DMS53 treated with DMSO at 0.1 percent for 48 hours (cell line): ENCODE measurements around the gene FXYD7.
"Not testable (repeated sequence)": the region's sequence is repeated elsewhere in the genome, so short reads cannot be mapped to it uniquely, and the experiment has no call there.

Experiments
- DNase-seq: peaks from one replicate; lab custom pipeline; 2025; ENCODE audit not compliant: unreplicated experiment; lab: John Stamatoyannopoulos, UW

Gene FXYD7, protein sequence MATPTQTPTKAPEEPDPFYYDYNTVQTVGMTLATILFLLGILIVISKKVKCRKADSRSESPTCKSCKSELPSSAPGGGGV

DNA sequence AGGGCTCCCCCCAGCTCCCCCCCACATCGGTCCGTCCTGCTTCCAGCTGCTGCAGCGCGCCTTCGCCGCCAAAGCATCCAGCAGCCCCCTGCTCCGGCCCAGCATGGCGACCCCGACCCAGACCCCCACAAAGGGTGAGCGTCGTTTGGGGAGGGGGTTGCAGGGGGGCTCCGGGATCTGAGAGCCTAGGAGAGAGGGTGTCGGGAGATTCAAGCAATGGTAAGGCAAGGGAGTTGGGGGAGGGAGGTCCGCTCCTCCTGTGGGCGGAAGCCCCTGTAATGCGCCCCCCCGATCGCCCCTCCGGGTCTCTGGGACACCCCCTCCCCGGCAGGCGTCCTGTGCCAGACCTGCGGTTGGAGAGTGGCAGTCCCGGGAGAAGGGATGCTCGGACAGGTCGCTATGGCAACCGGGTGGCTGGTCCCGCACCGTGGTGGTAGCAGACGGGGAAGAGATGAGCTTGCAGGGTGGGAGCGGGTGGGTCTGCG is at the start of gene FXYD7:
TSS of gene FXYD7 (plus strand) at position 25 of the 485 bp plus-strand sequence. CDS start at position 104, 79 bp downstream.
- DNase-seq = no peak

DNA sequence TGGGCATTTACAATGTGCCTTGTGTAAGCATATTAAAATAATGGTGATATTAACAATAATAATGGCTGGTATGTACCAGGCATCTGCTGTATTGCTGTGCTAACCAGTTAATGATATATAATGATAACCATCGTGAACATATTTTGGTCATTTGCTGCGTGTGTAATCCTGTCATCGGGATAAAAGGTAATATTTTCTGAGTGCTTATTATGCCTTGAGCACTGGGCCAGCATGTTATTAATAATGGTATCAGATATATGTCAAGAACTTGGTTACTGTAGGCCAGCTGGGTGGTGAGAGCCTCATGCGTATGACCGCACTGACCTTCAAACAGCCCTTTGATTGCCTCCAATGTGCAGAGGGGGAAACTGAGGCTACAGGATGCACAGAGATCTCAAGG is 49.6 kb upstream of the FXYD7 start:
- DNase-seq = no peak

DNA sequence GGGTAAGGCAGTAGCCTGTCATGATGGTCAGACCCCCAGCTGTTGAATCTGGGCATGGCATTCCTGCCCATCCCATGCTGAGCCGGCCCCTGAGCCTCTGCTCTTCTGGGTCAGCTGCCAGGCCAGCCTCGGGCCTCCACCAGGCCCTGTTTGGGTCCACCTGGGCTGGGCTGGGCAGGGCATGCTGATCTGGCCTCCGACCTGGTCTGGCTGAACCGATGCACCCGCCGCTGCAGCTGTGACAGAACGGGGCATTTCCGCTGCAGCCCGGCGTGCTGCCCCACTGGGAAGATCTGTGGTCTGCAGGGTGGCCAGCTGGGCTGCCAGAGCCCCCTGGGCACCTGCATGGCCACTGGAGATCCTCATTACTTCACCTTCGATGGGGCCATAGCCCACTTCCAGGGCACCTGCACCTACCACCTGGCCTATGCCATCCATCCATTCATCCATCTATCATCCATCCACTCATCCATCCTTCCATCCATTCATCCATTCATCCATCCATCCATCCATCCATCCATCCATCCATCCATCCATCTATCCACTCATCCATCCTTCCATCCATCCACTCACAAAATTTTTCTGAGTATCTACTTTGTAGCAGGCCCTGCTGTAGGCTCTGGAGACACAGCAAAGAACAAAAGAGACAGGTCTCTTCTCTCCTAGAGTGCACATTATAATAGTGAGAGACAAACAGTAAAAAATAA is 49.0 kb upstream of the FXYD7 start:
- no peak for DNase-seq

DNA sequence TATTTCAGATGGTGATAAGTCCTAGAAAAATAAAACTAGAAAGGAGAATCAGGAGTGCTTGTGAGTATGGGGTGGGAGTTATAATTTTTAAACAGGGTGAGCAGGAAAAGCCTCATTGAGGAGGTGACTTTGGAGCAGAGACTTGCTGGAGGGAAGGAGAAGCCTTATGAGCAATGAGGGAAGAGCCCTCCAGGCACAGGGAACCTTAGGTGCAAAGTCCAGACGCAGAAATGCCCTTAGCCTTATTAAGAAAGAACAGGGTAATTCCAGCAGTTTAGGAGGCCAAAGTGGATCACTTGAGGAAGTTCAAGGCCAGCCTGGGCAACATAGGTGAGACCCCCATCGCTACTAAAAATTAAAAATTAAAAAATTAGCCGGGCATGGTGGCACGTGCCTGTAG is 48.4 kb upstream of the FXYD7 start:
- DNase-seq = no peak

DNA sequence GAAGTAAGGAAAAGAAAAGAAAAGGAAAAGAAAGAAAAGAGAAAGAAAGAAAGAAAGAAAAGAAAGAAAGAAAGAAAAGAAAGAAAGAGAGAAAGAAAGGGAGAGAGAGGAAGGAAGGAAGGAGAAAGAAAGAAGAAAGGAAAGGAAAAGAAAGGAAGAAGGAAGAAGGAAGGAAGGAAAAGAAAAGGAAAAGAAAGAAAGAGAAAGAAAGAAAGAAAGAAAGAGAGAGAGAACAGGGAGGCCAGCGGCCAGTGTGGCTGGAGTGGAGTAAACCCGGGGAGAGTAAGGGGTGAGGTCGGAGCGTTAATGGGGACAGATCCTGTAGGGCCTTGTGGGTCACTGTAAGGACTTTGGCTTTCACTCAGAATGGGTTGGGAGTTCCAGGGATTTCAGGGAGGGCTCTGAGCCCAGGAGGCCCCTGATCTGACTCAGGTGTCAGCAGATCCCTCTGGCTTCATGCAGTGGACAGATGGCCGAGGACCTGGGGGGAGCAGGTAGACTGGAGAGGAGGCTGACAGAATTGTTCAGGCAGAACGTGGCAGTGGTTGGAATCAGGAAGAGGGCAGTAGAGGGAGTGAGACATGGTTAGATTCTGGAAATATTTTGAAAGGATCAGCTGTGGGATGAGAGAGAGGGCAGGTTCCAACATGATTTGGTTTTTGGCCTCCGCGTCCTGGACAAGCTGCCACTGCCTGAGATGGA is 47.2 kb upstream of the FXYD7 start:
- DNase-seq = no peak

DNA sequence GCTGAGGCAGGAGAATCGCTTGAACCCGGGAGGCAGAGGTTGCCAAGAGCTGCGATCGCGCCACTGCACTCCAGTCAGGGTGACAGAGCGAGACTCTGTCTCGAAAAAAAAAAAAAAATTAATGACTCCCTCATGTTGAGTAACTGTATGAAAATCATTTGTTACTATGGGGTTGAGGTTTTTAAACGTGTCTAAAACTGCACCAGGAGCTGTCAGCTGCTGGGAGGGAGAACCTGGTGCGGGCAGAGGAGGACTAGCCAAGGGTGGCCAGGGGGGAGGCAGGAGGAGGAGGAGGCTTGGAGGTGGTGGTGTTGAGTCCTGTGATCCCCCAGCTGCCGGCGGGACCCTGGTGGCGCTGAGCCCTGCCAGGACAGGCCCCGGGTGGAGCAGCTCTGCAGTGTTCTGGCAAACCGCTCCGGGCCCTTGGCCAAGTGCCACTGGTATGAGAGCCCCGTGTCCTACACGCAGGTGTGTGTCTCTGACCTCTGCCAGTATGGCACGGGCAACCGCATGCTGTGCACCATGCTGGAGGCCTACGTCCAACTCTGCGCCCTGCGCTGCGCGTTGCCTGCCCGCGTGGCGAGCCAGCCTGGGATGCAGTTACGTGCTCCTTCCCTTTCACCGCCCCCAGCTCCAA is 44.5 kb upstream of the FXYD7 start:
- no peak for DNase-seq

DNA sequence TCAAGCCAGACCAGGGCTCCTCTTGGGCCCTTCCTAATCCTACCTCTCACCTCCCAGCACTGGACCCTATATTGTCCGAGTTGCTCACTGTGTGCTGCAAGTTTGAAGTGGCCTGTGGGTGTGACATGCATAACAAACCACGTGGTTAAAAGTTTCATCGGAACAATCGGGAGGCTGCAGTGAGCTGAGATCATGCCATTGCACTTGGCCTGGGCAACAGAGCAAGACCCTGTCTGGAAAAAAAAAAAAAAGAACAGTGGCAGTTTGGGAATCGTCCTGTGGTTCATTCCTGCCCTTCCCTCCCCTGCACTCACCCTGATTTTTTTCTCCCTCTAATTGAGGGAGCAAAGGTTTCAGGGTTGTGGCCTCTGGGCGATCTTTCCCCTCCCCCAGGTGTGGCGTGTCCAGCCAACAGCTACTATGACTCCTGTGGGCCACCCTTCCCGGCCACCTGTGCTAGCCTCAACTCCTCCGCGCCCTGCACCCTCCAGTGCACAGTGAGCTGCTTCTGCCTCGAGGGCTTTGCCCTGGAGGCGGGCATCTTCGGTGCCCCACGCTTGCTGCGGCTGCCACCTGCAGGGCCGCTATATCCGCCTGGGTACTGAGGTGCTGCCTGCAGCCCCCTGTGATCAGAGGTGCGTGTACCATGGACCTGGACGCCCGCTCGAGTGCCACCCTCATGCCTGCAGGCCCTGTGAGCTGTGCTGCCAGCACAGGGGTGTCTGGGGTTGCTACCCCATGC is 43.7 kb upstream of the FXYD7 start:
- no peak for DNase-seq

DNA sequence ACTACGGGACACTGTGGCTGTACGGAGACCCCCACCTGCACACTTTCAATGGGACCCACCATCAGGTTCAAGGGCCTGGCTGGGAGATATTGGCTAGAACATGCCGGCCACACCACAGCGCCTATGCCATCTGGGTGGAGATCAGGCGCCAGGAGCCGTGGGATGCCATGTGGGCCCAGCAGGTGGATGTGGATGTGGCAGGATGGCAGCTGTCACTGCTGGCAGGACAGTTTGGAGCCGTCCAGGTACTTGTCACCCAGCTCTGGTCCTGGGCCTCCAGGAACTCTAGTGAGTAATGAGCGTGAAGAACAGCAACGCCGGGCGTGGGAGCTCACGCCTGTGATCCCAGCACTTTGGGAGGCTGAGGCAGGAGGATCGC is 43.2 kb upstream of the FXYD7 start:
- no peak for DNase-seq

DNA sequence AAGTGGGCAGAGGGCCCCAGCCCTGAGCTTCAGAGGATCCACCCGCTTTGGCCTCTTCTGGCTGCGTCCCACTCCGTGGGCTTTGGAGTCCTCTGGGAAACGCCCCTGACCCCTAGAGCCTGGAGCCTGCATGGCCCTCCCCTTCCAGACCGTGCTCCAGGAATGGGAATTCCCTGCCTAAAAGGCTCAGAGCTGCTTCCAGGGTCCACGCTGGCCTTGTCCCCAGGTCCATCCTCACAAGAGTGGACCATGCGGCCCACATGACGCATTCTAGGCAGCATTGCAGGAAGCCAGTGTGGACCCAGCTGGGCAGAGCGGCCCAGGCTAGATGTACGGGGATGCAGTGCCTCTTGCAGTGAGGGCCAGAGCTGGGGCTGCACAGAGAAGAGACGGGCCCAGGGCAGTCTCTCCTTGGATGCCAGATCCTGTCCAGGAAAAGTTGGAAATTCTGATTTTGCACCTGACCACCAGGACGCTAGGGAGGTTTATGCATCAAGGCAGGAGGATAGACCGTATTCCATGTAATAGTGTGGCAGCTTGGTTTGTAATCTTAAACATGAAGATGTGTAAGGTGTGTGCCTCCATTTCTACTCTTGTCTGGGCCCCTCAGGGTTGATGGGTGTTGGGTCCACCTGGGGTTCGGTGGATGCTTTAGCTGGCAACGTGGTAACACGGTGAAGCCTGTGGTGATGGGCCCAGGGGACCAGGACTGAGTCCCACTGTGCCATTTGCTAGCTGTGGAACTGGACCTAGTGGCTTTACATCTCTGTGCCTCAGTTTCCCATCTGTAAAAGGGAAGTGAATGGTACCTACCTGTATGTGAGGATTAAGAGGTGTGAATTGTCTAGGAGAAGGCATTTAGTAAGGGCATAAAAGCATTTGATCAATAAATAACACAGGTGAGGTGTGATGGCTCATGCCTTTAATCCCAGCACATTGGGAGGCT is 42.2 kb upstream of the FXYD7 start:
- DNase-seq = no peak

DNA sequence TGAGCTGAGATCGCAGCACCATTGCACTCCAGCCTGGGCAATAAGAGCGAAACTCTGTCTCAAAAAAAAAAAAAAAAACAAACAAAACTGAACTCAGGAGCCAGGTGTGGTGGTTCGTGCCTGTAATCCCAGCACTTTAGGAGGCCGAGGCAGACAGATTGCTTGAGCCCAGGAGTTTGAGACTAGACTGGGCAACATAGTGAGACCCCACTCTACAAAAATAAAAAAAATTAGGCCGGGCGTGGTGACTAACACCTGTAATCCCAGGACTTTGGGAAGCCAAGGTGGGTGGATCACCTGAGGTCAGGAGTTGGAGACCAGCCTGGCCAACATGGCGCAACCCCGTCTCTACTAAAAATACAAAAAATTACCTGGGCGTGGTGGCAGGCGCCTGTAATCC is 41.1 kb upstream of the FXYD7 start:
- not testable (repeated sequence) for DNase-seq

DNA sequence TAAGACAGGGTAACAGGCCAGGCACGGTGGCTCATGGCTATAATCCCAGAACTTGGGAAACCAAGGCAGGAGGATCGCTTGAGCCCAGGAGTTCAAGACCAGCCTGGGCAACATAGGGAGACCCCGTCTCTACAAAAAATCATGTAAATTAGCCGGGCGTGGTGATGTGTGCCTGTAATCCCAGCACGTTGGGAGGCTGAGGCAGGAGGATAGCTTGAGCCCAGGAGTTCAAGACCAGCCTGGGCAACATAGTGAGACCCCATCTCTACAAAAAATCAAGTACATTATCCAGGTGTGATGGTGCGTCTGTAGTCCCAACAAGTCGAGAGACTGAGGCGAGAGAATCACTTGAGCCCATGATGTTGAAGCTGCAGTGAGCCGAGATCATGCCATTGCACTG is 39.4 kb upstream of the FXYD7 start:
- DNase-seq = not testable (repeated sequence)

DNA sequence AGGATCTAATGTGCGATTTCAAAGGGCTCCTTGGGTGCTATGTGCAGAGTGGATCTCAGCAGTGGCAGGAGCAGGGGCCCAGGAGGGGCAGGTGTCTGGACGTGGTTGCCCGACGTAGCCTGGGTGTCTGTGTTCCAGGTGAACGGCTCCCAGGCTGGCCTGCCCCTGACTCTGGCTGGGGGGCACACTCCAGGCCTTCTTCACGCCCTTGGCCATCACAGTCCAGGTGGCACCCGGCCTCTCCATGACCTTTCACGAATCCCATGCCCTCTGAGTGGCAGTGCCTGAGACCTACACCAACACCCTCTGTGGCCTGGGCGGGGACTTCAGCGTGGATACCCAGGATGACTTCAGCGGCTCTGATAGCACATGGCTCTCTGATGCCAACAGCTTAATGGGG is 38.7 kb upstream of the FXYD7 start:
- DNase-seq = no peak

DNA sequence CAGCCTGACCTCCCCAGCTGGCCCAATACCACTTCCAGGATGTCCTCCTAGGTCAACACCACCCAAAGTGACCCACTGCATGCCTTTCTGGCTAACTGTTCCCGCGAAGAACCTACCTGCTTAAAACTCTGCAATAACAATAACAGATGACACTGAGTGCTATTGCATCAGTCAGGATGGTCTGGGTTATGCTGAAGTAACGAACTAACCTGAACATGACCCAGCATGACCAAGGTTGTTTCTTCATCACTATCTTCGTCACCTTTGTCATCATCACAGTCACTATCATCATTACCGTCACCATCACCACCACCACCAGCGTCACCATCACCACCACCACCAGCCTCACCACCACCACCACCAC is 38.0 kb upstream of the FXYD7 start:
- DNase-seq = no peak

DNA sequence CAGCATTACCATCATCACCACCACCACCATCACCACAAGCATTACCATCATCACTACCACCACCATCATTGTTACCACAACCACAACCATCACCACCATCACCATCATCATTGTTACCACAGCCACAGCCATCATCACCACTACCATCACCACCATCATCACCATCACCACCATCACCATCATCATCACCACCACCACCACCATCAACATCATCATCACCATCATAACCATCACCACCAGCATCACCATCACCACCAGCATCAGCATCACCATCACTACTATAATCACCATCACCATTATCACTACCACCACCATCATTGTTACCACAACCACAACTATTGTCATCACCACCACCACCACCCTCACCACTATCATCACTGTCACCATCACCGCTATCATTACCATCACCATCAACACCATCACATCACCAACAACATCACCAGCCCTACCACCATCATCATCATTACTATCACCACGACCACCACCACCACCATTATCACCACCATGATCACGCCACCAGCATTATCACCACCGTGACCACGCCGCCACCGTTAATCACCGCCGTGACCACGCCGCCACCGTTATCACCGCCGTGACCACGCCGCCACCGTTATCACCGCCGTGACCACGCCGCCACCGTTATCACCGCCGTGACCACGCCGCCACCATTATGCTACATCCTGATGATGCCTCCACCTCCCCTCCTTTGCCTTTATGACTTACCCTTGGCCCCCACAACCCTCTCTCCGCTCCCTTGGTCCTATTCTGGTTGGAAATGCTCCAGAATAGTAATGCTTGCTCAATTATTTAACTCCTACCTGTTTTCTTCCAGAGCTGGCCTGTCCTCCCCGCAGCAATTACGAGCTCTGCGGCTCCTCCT is 37.4 kb upstream of the FXYD7 start:
- DNase-seq = no peak

DNA sequence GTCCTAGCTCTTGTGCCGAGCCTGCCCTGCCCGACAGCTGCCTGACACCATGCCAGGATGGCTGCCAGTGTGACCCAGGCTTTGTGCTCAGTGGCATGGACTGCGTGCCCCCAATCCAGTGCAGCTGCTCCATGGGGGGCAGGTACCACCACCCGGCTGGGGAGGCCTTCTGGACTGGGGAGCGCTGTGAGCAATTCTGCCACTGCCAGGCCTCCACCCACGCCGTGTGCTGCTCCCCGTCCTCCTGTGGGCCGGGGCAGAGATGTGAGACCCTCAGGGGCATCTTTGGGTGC is 36.8 kb upstream of the FXYD7 start:
- DNase-seq = no peak

DNA sequence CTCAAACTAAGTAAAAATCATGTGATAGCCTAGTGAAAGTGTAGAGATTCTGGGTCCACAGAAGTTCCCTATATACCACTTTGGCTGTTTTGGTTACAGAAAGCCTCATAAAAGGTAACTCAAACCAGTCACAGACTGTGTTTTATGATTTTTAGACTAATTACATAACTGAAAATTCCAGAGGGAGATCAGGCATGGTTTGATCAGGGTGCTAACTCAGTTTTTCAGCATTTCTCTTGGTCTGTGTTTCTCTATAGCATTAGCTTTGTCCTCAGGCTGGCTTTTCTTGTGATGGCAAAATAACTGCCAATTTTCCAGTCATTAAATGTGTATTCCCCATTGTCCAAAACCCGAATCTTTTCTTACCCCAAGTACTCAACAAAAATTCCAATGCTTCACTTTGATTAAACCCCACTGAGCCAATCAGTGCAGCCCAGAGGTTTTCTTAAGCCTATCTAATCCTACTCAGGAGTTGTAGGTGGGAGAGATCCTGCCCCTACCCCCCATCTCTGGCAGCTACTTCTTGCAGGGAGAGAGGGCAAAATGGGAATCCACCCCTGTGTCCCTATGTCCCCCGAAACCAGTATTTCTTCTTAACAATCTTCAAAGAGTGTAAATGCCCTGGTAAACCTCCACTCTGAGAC is 36.0 kb upstream of the FXYD7 start:
- no peak for DNase-seq

DNA sequence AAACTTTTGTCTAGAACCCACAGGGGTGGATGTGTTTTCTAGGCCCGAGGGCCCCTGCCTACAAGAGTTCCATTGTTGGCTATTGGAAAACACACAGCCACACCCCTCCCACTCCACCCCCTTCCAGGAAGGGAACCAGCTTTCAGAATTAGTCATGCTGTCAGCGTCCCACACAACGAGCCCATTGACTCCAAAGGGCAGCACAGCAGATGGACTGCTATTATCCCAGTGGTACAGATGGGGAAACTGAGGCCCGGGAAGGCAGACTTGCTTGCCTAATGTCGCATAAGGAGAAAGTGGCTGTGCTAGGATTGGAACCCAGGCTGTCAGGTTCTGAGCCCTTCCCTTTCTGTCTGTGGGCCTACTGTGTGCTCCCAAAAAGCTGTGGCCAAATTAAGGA is 35.5 kb upstream of the FXYD7 start:
- DNase-seq = no peak

DNA sequence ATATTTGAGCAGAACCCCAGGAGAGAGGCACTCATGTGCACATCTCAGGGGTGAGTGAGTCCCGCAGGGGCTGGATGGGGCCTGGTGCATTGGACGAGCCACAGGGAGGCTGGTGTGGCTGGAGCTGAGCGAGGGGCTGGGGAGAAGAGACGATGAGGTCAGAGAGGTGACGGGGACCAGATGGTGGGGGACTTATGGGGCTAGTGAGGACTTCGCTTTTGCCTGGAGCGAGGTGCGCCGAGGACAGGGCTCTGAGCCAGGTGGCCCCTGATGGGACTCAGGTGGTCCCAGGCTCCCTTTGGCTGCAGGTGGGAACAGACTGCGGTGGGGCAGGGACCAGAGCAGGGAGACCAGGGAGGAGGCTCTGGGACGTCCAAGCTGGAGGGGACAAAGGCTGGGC is 34.3 kb upstream of the FXYD7 start:
- no peak for DNase-seq
